ENCODE data around the gene DCUN1D3.

DNA sequence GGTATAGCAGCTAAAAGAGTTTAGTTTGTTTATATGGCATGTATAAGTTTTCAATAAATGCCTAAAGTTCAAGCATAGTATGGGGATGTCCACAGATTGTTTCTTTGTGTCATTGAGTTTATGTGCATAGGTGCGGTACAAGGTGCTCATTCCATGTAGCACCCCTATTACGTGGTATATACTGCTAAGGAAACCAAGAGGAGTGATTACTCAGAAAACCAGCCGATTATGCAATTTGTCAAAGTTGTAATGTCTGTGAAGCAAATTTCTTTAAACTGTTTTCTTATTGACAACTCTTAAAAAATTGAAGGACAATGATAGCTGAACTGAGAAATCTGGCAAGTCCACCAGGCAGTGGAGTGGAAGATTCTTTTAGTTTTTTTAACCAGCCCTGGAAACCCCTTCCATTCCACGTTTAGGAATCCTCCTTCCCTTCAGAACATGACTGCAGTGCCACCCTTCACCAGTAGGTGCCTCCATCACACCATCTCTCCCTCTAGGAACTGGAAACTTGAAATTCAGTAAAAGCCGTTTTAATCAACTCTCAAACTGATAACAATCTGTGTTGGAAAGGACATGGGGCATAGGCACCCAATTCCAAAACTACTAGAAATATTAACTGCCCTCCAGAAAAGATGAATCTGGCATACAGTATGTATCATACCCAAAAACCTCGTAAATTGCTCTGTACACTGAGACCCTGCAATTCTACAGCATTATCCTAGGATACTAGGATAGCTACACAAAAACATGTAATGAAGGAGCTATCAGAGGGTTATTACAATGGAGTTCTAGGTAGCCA is 50.4 kb downstream of the DCUN1D3 start:
- TF ChIP-seq, protein P1, sequence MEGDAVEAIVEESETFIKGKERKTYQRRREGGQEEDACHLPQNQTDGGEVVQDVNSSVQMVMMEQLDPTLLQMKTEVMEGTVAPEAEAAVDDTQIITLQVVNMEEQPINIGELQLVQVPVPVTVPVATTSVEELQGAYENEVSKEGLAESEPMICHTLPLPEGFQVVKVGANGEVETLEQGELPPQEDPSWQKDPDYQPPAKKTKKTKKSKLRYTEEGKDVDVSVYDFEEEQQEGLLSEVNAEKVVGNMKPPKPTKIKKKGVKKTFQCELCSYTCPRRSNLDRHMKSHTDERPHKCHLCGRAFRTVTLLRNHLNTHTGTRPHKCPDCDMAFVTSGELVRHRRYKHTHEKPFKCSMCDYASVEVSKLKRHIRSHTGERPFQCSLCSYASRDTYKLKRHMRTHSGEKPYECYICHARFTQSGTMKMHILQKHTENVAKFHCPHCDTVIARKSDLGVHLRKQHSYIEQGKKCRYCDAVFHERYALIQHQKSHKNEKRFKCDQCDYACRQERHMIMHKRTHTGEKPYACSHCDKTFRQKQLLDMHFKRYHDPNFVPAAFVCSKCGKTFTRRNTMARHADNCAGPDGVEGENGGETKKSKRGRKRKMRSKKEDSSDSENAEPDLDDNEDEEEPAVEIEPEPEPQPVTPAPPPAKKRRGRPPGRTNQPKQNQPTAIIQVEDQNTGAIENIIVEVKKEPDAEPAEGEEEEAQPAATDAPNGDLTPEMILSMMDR (conservative IDR thresholded peaks at IDR 0.05; ENCODE audit: low read length): peak; percentile 99
- TF ChIP-seq EZH2phosphoT487 (IDR thresholded peaks at IDR 0.05; ENCODE audit: borderline replicate concordance, low read depth, low read length): no peak
